Measurements from ENCODE around the gene RGS7.
"Not testable (repeated sequence)": the region's sequence is repeated elsewhere in the genome, so short reads cannot be mapped to it uniquely, and the experiment has no call there.

The RGS7 gene

DNA sequence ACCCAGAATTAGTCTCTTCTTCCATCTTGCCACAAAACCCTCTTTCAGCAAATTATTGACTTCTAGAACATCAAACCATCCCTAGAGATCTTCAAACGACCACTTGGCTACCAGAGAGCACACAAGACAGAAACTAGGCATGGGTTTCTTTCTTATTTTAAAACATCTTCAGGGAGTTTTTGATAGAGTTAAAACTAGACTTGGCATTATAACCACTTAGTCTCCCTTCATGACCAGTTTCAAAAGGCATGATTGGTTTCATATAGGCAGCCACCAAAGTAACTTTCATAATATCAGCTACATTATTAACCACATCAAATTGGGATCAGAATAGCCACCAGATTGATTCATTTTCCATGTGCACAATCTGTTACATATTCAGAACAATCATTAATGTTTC is 376.7 kb downstream of the RGS7 start:
- TF ChIP-seq, protein P1, sequence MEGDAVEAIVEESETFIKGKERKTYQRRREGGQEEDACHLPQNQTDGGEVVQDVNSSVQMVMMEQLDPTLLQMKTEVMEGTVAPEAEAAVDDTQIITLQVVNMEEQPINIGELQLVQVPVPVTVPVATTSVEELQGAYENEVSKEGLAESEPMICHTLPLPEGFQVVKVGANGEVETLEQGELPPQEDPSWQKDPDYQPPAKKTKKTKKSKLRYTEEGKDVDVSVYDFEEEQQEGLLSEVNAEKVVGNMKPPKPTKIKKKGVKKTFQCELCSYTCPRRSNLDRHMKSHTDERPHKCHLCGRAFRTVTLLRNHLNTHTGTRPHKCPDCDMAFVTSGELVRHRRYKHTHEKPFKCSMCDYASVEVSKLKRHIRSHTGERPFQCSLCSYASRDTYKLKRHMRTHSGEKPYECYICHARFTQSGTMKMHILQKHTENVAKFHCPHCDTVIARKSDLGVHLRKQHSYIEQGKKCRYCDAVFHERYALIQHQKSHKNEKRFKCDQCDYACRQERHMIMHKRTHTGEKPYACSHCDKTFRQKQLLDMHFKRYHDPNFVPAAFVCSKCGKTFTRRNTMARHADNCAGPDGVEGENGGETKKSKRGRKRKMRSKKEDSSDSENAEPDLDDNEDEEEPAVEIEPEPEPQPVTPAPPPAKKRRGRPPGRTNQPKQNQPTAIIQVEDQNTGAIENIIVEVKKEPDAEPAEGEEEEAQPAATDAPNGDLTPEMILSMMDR (IDR thresholded peaks at IDR 0.05) = no peak
- no peaks in the 10 kb centered on the region for H3K36me3 ChIP-seq
- H3K4me3 ChIP-seq (ENCODE audit: low read depth in 1 of 2, low read length in 1 of 2) = no peak overlapping the region
- H3K27ac ChIP-seq = no peak overlapping the region
- H3K9me3 ChIP-seq = no peaks in the 10 kb centered on the region
- H3K4me1 ChIP-seq (ENCODE audit: control insufficient read depth in 1 of 2, insufficient read depth in 1 of 2, low read depth in 1 of 2, low read length in 1 of 2) = no peaks in the 10 kb centered on the region
- H3K27me3 ChIP-seq = no peaks in the 10 kb centered on the region

DNA sequence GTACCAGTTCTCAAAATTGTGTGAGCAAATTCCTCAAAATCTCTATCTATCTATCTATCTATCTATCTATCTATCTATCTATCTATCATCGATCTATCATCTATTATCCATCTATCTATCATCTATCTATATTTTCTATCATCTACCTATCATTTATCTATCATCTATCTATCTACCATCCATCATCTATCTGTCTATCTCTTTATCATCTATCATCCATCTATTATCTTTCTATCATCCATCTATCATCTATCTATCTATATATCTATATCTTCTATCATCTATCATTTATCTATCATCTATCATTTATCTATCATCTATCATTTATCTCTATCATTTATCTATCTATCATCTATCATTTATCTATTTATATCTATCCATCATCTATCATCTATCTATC is 380.3 kb downstream of the RGS7 start:
- no peaks in the 10 kb centered on the region for H3K4me1 ChIP-seq (ENCODE audit: control insufficient read depth in 1 of 2, insufficient read depth in 1 of 2, low read depth in 1 of 2, low read length in 1 of 2)
- no peaks in the 10 kb centered on the region for H3K27me3 ChIP-seq
- no peaks in the 10 kb centered on the region for H3K9me3 ChIP-seq
- H3K36me3 ChIP-seq = no peaks in the 10 kb centered on the region
- TF ChIP-seq, protein P1 (IDR thresholded peaks at IDR 0.05) = no peak
- no peak overlapping the region for H3K4me3 ChIP-seq (ENCODE audit: low read depth in 1 of 2, low read length in 1 of 2)
- H3K27ac ChIP-seq = no peak overlapping the region

DNA sequence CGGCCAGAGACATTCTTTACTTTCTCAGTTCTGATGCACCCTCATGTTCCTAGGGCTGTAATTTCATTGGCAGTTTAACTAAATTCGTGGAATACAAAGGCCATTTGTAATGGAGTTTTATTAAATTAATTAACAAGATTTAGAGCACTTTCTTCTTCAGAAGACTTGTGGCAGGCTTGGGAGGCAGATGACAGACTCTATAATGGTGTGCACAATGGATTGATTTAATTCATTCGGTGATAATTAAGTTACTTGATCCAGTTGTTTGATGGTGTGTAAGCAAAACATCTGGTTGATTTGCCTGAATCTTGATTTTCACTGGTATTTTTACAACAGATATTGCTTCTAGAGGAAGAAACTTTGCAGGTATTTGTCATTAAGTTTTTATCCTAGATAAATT is 383.1 kb downstream of the RGS7 start:
- Histone ChIP-seq H3K36me3 (no peaks in the 10 kb centered on the region), H3K9me3 (no peaks in the 10 kb centered on the region), H3K4me3 (ENCODE audit: low read depth in 1 of 2, low read length in 1 of 2) (no peak overlapping the region), H3K4me1 (ENCODE audit: control insufficient read depth in 1 of 2, insufficient read depth in 1 of 2, low read depth in 1 of 2, low read length in 1 of 2) (no peaks in the 10 kb centered on the region), H3K27me3 (no peaks in the 10 kb centered on the region), H3K27ac (no peak overlapping the region)
- TF ChIP-seq, protein P1 (IDR thresholded peaks at IDR 0.05) = no peak

- not testable (repeated sequence) for H3K36me3 ChIP-seq; H3K27me3 ChIP-seq; H3K27ac ChIP-seq; H3K4me3 ChIP-seq (ENCODE audit: low read depth in 1 of 2, low read length in 1 of 2); H3K4me1 ChIP-seq (ENCODE audit: control insufficient read depth in 1 of 2, insufficient read depth in 1 of 2, low read depth in 1 of 2, low read length in 1 of 2); H3K9me3 ChIP-seq
Measured at GRCh38 chr1:240972059-240972458, 384.9 kb downstream of the RGS7 start.

DNA sequence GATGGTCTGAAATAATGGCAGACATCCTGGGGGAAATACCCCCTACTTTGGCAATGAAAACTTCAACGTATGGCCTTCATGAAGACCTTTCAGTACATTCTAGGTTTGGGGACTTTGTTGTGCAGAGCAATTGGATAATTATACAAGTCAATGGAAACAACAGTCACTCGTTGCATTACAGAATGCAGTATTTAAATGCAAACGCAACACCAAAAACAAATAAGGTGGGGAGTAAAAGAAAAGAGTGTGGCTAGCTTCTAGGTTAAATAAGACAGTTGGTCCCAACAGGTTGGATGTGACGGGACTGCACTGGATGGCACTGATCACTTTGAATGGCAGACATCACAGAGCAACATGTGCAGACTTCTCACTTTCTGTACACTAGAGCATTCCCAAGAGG is 386.8 kb downstream of the RGS7 start:
- Histone ChIP-seq H3K9me3 (no peaks in the 10 kb centered on the region), H3K27me3 (no peaks in the 10 kb centered on the region), H3K4me3 (ENCODE audit: low read depth in 1 of 2, low read length in 1 of 2) (no peak overlapping the region), H3K4me1 (ENCODE audit: control insufficient read depth in 1 of 2, insufficient read depth in 1 of 2, low read depth in 1 of 2, low read length in 1 of 2) (no peaks in the 10 kb centered on the region), H3K27ac (no peak overlapping the region), H3K36me3 (no peaks in the 10 kb centered on the region)
- TF ChIP-seq, protein P1 (IDR thresholded peaks at IDR 0.05) = no peak

DNA sequence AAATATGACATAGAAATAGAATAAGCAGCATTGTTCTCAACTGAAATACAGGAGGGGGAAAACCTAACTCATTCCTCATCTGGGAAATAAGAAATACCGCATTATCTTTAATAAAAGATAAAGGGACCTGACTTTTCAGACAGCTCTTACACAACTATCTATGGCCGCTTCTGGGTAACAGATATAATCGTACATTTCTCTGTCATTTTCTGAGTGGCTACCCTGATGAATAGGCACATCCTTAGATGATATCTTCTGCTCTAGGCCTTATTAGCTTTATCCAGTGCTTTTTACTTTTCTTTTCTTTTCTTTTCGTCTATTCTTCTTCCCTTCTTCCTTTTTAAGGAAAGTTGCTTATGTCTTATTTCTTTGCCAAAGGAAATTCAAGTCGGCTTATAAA is 388.1 kb downstream of the RGS7 start:
- Histone ChIP-seq H3K36me3 (no peaks in the 10 kb centered on the region), H3K27me3 (no peaks in the 10 kb centered on the region), H3K4me1 (ENCODE audit: control insufficient read depth in 1 of 2, insufficient read depth in 1 of 2, low read depth in 1 of 2, low read length in 1 of 2) (no peaks in the 10 kb centered on the region), H3K27ac (no peak overlapping the region), H3K9me3 (no peaks in the 10 kb centered on the region), H3K4me3 (ENCODE audit: low read depth in 1 of 2, low read length in 1 of 2) (no peak overlapping the region)
- TF ChIP-seq, protein P1 (IDR thresholded peaks at IDR 0.05) = no peak
